Suprapubic skin (tissue), 4 donors: ENCODE data around the gene CACUL1. TPM values are rescaled to one million over a fixed set of nuclear protein-coding genes. Genes with fewer than 3 reads are reported as not detected.

Source experiments
- DNase-seq, 2 donors: peaks; one replicate each; pipeline ENCODE4 v3.0.0-alpha.2; 2019; ENCODE audit warnings: low spot score in 2 of 2
- H3K27ac ChIP-seq: fragments of 200-600 bp; sonication (generic); one replicate; pipeline ENCODE4 v1.5.1; 2019
- H3K27me3 ChIP-seq: fragments of 200-600 bp; sonication (generic); one replicate; pipeline ENCODE4 v1.5.1; 2019
- H3K36me3 ChIP-seq: fragments of 200-600 bp; sonication (generic); one replicate; pipeline ENCODE4 v1.5.1; 2019
- H3K4me1 ChIP-seq: fragments of 200-600 bp; sonication (generic); one replicate; pipeline ENCODE4 v1.5.1; 2019
- H3K4me3 ChIP-seq: fragments of 200-600 bp; sonication (generic); one replicate; pipeline ENCODE4 v1.5.1; 2019; ENCODE audit warnings: mild to moderate bottlenecking
- H3K9me3 ChIP-seq: fragments of 200-600 bp; sonication (generic); one replicate; pipeline ENCODE4 v1.5.1; 2019
- EP300 ChIP-seq: sonication (generic); formaldehyde crosslinking; IDR thresholded peaks from one replicate; pipeline ENCODE4 v1.6.1; 2017; ENCODE audit warnings: antibody characterized with exemption
- POLR2A ChIP-seq, 2 donors: fragments of 450-650 bp; IDR thresholded peaks; one replicate each; pipeline ENCODE4 v1.6.1; 2017; ENCODE audit warnings: antibody characterized with exemption in 2 of 2, mild to moderate bottlenecking in 2 of 2, moderate library complexity in 2 of 2
- POLR2AphosphoS5 ChIP-seq, 3 donors: sonication (generic); formaldehyde crosslinking; IDR thresholded peaks; one replicate each; pipeline ENCODE4 v1.6.1; 2017; ENCODE audit warnings: antibody characterized with exemption in 3 of 3
- WGBS: methylation state at CpG from one replicate; pipeline ENCODE4 v1.1.5; 2018; 5-methylcytosine and 5-hydroxymethylcytosine counted together
- total RNA-seq, 4 donors: library from RNA; depleted of rRNA; stranded (reverse); fragments of >200 nt; gene quantifications; one replicate each; pipeline ENCODE4 v1.1.0, GENCODE V29; 2016
- TF ChIP-seq, protein P1 (sequence below), 2 donors: fragments of 200-600 bp in 1 of 2; fragments of 450-650 bp in 1 of 2; sonication (generic) in 1 of 2; IDR thresholded peaks; one replicate each; pipeline ENCODE4 v1.5.1; 2016 to 2019; ENCODE audit warnings: antibody characterized with exemption in 2 of 2, mild to moderate bottlenecking in 1 of 2, moderate library complexity in 1 of 2

CACUL1 gene
- total RNA-seq, 4 donors from 2014 or later, result 21.9 to 41.6 (median 25.2) TPM

DNA sequence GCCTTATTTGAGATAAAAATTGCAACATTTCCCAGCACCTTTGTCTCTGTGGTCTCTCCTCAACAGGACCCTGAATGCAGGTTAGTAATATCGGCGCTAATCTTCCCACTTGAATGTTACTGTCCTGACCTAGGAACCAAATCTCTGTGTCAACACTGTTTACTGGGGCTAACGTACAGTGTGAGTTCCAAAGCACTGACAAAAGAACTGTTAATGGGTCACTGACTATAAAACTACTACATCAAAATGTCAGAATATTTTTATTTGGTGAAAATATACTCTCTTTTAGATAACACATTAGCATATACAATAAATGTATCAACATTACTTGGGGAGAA lies 33.3 kb downstream of the CACUL1 start:
- Histone ChIP-seq H3K4me1 (peaks cover 27% of the 10 kb centered on the region), H3K4me3 (no peak overlapping the region), H3K36me3 (no peaks in the 10 kb centered on the region), H3K9me3 (no peaks in the 10 kb centered on the region), H3K27me3 (no peaks in the 10 kb centered on the region), H3K27ac (no peak overlapping the region)
- no peak for TF ChIP-seq POLR2AphosphoS5 (IDR thresholded peaks at IDR 0.05)
- no peak for TF ChIP-seq EP300
- TF ChIP-seq POLR2A (IDR thresholded peaks at IDR 0.05), result no peak
- TF ChIP-seq, protein P1, sequence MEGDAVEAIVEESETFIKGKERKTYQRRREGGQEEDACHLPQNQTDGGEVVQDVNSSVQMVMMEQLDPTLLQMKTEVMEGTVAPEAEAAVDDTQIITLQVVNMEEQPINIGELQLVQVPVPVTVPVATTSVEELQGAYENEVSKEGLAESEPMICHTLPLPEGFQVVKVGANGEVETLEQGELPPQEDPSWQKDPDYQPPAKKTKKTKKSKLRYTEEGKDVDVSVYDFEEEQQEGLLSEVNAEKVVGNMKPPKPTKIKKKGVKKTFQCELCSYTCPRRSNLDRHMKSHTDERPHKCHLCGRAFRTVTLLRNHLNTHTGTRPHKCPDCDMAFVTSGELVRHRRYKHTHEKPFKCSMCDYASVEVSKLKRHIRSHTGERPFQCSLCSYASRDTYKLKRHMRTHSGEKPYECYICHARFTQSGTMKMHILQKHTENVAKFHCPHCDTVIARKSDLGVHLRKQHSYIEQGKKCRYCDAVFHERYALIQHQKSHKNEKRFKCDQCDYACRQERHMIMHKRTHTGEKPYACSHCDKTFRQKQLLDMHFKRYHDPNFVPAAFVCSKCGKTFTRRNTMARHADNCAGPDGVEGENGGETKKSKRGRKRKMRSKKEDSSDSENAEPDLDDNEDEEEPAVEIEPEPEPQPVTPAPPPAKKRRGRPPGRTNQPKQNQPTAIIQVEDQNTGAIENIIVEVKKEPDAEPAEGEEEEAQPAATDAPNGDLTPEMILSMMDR (IDR thresholded peaks at IDR 0.05), result no peak
- no peak for DNase-seq
- WGBS, result 78% methylated on average over 3 of the region's 3 CpGs

DNA sequence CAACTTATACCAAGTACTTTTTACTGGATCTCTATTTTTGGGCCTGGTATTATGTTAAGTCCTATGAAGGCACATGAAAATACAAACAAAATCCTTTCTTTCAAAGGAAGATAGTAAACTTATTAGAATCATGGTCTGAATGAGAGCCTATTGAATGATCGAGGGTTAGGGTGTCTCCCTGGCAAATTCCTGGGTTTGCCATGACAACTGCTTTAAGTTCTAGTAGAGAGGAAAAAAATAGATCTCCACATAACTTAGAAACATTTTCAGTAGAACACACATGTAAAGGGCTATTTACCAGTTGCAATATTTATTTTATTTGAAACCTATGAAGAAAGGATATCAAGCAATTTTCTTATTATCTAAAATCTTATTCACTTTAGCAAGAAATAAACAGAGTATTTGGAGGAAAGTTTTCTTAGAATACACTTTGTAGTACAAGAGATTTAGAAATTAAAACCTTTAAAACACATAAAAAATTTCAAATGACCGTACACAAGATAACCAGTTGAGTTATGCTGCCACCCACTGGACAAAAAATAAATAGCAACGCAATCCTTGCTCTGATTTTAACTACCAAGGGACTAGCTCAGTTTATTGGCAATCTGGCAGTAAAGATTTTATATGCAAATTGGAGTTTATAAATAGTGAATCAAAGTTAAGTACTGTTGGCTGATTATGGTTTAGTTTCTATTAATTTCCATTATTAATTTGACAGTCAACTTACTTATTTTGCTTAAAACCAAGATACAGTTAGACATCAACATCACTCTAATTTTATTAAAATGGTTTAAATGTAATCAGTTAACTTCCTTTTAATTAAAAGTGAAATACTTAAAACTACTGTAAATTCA lies 33.9 kb downstream of the CACUL1 start:
- no peak overlapping the region for H3K4me3 ChIP-seq
- peaks cover 21% of the 10 kb centered on the region for H3K4me1 ChIP-seq
- no peaks in the 10 kb centered on the region for H3K36me3 ChIP-seq
- TF ChIP-seq, protein P1 (IDR thresholded peaks at IDR 0.05), result peak; percentile 73 to 90
- TF ChIP-seq POLR2AphosphoS5 (IDR thresholded peaks at IDR 0.05) (no peak), EP300 (no peak)
- DNase-seq, result no peak
- no peaks in the 10 kb centered on the region for H3K9me3 ChIP-seq
- 28% methylated on average over 3 of the region's 3 CpGs for WGBS
- H3K27me3 ChIP-seq, result no peaks in the 10 kb centered on the region
- no peak overlapping the region for H3K27ac ChIP-seq

DNA sequence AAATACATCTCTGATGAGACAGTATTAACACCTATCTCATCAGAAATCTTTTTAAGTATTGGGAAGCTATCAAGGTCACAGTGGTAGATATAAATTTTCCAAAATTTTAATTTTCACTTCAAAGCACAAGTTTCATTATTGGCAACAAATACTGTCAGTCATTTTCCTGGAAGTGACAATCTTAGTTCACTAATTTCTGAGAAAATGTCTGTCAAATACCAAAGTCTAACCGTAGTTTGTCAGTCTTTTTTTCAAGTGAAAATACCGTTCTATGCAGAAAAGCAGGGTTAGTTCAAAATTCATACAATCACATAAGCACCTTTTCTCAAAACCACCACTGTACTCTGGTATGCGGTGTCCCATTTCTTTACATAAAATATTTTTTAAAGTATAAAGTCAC lies 40.4 kb downstream of the CACUL1 start:
- Histone ChIP-seq H3K4me3 (no peak overlapping the region), H3K27me3 (no peaks in the 10 kb centered on the region), H3K36me3 (no peaks in the 10 kb centered on the region), H3K9me3 (no peaks in the 10 kb centered on the region), H3K4me1 (no peaks in the 10 kb centered on the region), H3K27ac (no peak overlapping the region)
- 84% methylated on average over 3 of the region's 3 CpGs for WGBS
- TF ChIP-seq, protein P1 (IDR thresholded peaks at IDR 0.05), result no peak
- TF ChIP-seq POLR2A (IDR thresholded peaks at IDR 0.05), result no peak
- no peak for TF ChIP-seq POLR2AphosphoS5 (IDR thresholded peaks at IDR 0.05)
- TF ChIP-seq EP300, result no peak
- DNase-seq, result no peak

DNA sequence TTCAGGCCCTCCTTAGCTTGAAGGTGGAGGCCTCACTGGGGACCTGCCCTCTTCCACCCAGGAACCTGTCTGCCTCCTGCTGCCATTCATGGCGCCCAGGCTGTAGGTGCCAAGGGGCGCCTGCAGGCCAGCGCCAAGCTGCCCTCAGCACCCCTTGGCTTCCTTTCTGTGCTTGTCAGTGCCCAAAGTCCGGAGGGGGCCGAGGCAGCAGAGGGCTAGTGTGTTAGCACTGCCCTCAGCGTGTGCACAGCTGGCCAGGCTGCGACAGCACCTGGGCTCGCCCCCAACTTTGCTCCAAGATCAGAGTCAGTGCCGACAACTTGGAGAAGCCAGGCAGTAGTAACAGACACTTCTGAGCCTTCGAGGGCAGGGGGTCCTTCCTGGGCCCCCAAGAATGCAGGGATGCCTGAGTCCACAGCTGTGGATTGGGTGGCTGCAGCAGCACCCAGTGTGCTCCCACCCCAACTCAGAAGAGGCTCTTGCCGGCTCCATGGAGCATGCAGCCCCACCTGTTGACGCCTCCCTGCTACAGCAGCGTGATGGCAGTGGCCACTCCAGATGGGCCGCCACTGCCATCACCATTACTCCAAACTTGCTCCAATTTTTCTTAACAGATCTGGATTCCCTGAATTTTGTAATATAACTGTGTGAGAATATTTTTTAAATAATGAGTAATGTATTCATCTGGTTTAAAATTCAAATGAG lies 41.7 kb downstream of the CACUL1 start:
- no peak for TF ChIP-seq POLR2AphosphoS5 (IDR thresholded peaks at IDR 0.05)
- TF ChIP-seq, protein P1 (IDR thresholded peaks at IDR 0.05), result no peak
- no peak for TF ChIP-seq POLR2A (IDR thresholded peaks at IDR 0.05)
- no peak for TF ChIP-seq EP300
- DNase-seq, result no peak
- Histone ChIP-seq H3K4me1 (no peaks in the 10 kb centered on the region), H3K4me3 (no peak overlapping the region), H3K27ac (no peak overlapping the region), H3K27me3 (no peaks in the 10 kb centered on the region), H3K9me3 (no peaks in the 10 kb centered on the region), H3K36me3 (no peaks in the 10 kb centered on the region)
- WGBS, result 91% methylated on average over 10 of the region's 14 CpGs

DNA sequence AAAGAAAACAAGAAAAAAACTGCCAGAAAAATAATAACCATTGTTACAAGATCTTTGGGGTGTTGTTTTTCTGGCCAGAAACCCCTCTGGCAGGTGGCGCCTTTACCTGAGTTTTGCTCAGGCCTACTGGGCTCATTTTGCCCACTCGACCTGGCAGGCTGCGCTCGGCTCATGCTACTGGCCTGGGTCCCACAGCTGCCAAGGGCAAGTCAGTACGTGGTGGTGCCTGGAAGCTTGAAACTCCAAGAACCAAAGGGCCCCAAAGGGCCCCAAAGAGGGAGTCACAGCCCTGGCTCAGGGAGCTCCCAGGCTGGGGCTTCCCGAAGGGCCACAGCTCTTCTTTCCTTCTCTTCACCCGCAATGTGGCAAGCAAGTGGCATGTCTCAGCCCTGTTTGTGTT lies 42.7 kb downstream of the CACUL1 start:
- no peaks in the 10 kb centered on the region for H3K27me3 ChIP-seq
- H3K4me1 ChIP-seq, result no peaks in the 10 kb centered on the region
- 68% methylated on average over 5 of the region's 7 CpGs for WGBS

More for the DNA sequence above, 42.7 kb downstream of the CACUL1 start:
- TF ChIP-seq POLR2AphosphoS5 (IDR thresholded peaks at IDR 0.05), result no peak
- TF ChIP-seq POLR2A (IDR thresholded peaks at IDR 0.05), result no peak
- TF ChIP-seq, protein P1 (IDR thresholded peaks at IDR 0.05), result no peak
- no peaks in the 10 kb centered on the region for H3K36me3 ChIP-seq
- H3K27ac ChIP-seq, result no peak overlapping the region
- DNase-seq, result no peak
- no peaks in the 10 kb centered on the region for H3K9me3 ChIP-seq
- H3K4me3 ChIP-seq, result no peak overlapping the region
